ENCODE measurements around the gene ARHGEF18. TPM values are rescaled to one million over a fixed set of nuclear protein-coding genes. Genes with fewer than 3 reads are reported as not detected.

Gene ARHGEF18
- polyA plus RNA-seq, 10 donors, result 10.6 to 17.8 (median 14.1) TPM

GRCh38 chr19:7383284-7383683 lies 34.5 kb downstream of the ARHGEF18 start:
- no peak for DNase-seq

GRCh38 chr19:7385062-7385461 lies 36.3 kb downstream of the ARHGEF18 start:
- no peak for DNase-seq

- DNase-seq, result no peak
These were observed 37.6 kb downstream of the ARHGEF18 start for GRCh38 chr19:7386308-7386707.

- no peak for DNase-seq
These were observed 38.0 kb downstream of the ARHGEF18 start for GRCh38 chr19:7386769-7387168.

- DNase-seq, result no peak
These were observed 42.5 kb downstream of the ARHGEF18 start for GRCh38 chr19:7391218-7391670.

- DNase-seq, result no peak
These were observed 44.7 kb downstream of the ARHGEF18 start for GRCh38 chr19:7393459-7393858.

GRCh38 chr19:7393939-7394730 lies 45.4 kb downstream of the ARHGEF18 start:
- no peak for DNase-seq

- peak; percentile 87 to 96 (median 95) for DNase-seq
These were observed 46.1 kb downstream of the ARHGEF18 start for GRCh38 chr19:7394731-7395359.

- DNase-seq, result no peak
These were observed 46.8 kb downstream of the ARHGEF18 start for GRCh38 chr19:7395360-7396066.

- DNase-seq, result peak in 1 of 3 donors; percentile 63
These were observed 49.0 kb downstream of the ARHGEF18 start for GRCh38 chr19:7397687-7398086.

Other genes with a start within 250 kb of the ARHGEF18 start
- gene INSR, start 54.5 kb upstream of the ARHGEF18 start, polyA plus RNA-seq (ENCODE audit: insufficient read length in 10 of 10), result 10 to 100 TPM; 10.4 to 19.0 (median 14.3) TPM
- gene PEX11G, start 140.1 kb downstream of the ARHGEF18 start, polyA plus RNA-seq (ENCODE audit: insufficient read length in 10 of 10), result 1 to 10 TPM; 1.9 to 3.6 (median 2.4) TPM
- gene ZNF358, start 167.2 kb downstream of the ARHGEF18 start, polyA plus RNA-seq (ENCODE audit: insufficient read length in 10 of 10), result 10 to 100 TPM; 35.8 to 55.2 (median 41.5) TPM
- 10 to 100 TPM in 9 of 10 donors, 1 to 10 TPM in 1; 8.2 to 13.8 (median 12.0) TPM for gene MCOLN1, start 173.7 kb downstream of the ARHGEF18 start, polyA plus RNA-seq (ENCODE audit: insufficient read length in 10 of 10)
- 10 to 100 TPM; 24.2 to 32.7 (median 27.4) TPM for gene PNPLA6, start 186.8 kb downstream of the ARHGEF18 start, polyA plus RNA-seq (ENCODE audit: insufficient read length in 10 of 10)
- 1 to 10 TPM in 2 of 10 donors, under 1 TPM in 7, not detected in 1; 0.05 to 2.0 (median 0.24) TPM for gene CAMSAP3, start 246.9 kb downstream of the ARHGEF18 start, polyA plus RNA-seq (ENCODE audit: insufficient read length in 10 of 10)

Measured in muscle of back (tissue), 11 donors.